BE2C (cell line): Measurements from ENCODE around the gene TTC9B.

Experiments
- DNase-seq: peaks from one replicate; pipeline ENCODE4 v3.0.0-alpha.2; 2020
- H3K27me3 ChIP-seq: fragments of 250-450 bp; sonication (Bioruptor Pico); 2 replicates; pipeline ENCODE4 v1.5.1; 2020; ENCODE audit warnings: mild to moderate bottlenecking
- H3K36me3 ChIP-seq: fragments of 250-450 bp; sonication (Bioruptor Pico); 2 replicates; pipeline ENCODE4 v1.5.1; 2020; ENCODE audit warnings: mild to moderate bottlenecking
- H3K4me1 ChIP-seq: fragments of 250-450 bp; sonication (Bioruptor Pico); 2 replicates; pipeline ENCODE4 v1.5.1; 2020
- H3K4me3 ChIP-seq: 2 replicates; pipeline ENCODE4 v1.5.1; 2011; ENCODE audit warnings: low read depth, low read length
- H3K9me3 ChIP-seq: fragments of 250-450 bp; sonication (Bioruptor Pico); 2 replicates; pipeline ENCODE4 v1.5.1; 2020
- CTCF ChIP-seq: IDR thresholded peaks from 2 replicates; pipeline ENCODE4 v1.5.1; 2012; ENCODE audit warnings: mild to moderate bottlenecking, low read depth, low read length

Gene TTC9B

GRCh38 chr19:40246292-40247073 lies 28.3 kb upstream of the TTC9B start:
- no peak for DNase-seq
- H3K4me3 ChIP-seq = no peak overlapping the region
- peaks cover 13% of the 10 kb centered on the region for H3K36me3 ChIP-seq
- no peak for TF ChIP-seq CTCF
- no peaks in the 10 kb centered on the region for H3K9me3 ChIP-seq
- no peaks in the 10 kb centered on the region for H3K4me1 ChIP-seq
- no peaks in the 10 kb centered on the region for H3K27me3 ChIP-seq

GRCh38 chr19:40245506-40246128 lies 27.4 kb upstream of the TTC9B start:
- no peak for DNase-seq
- H3K9me3 ChIP-seq = no peaks in the 10 kb centered on the region
- H3K4me3 ChIP-seq = no peak overlapping the region
- H3K4me1 ChIP-seq = no peaks in the 10 kb centered on the region
- H3K36me3 ChIP-seq = peaks cover 15% of the 10 kb centered on the region
- H3K27me3 ChIP-seq = no peaks in the 10 kb centered on the region
- TF ChIP-seq CTCF = no peak

GRCh38 chr19:40244579-40245317 lies 26.6 kb upstream of the TTC9B start:
- DNase-seq = no peak
- peaks cover 18% of the 10 kb centered on the region for H3K36me3 ChIP-seq
- no peaks in the 10 kb centered on the region for H3K27me3 ChIP-seq
- H3K4me3 ChIP-seq = no peak overlapping the region
- no peaks in the 10 kb centered on the region for H3K9me3 ChIP-seq
- TF ChIP-seq CTCF = no peak
- H3K4me1 ChIP-seq = no peaks in the 10 kb centered on the region

- H3K36me3 ChIP-seq = peaks cover 32% of the 10 kb centered on the region
- no peaks in the 10 kb centered on the region for H3K27me3 ChIP-seq
- DNase-seq = no peak
- H3K9me3 ChIP-seq = no peaks in the 10 kb centered on the region
- no peak overlapping the region for H3K4me3 ChIP-seq
- no peaks in the 10 kb centered on the region for H3K4me1 ChIP-seq
- no peak for TF ChIP-seq CTCF
Observed at GRCh38 chr19:40243181-40243580, 25.0 kb upstream of the TTC9B start.

GRCh38 chr19:40242480-40242879 lies 24.3 kb upstream of the TTC9B start:
- TF ChIP-seq CTCF = no peak
- H3K36me3 ChIP-seq = peaks cover 39% of the 10 kb centered on the region

More at GRCh38 chr19:40242480-40242879, 24.3 kb upstream of the TTC9B start:
- no peak for DNase-seq
- Histone ChIP-seq H3K27me3 (no peaks in the 10 kb centered on the region), H3K4me3 (no peak overlapping the region), H3K9me3 (no peaks in the 10 kb centered on the region), H3K4me1 (no peaks in the 10 kb centered on the region)
